ENCODE data around the gene RAB14.
A peak's percentile ranks its signal among the peaks of the same experiment; 100 is the strongest.

Gene RAB14

GRCh38 chr9:121225240-121225639, 23.6 kb upstream of the RAB14 start:
- peak; percentile 71 for DNase-seq
- no peak for TF ChIP-seq CTCF (IDR thresholded peaks at IDR 0.05; ENCODE audit: low read depth, low read length)
- H3K9me3 ChIP-seq (ENCODE audit: severe bottlenecking), result no peaks in the 10 kb centered on the region
- H3K27ac ChIP-seq, result no peak overlapping the region
- no peak overlapping the region for H3K4me3 ChIP-seq (ENCODE audit: low read depth, low read length)
- H3K27me3 ChIP-seq (ENCODE audit: insufficient read depth, low read depth, severe bottlenecking), result no peaks in the 10 kb centered on the region
- no peaks in the 10 kb centered on the region for H3K36me3 ChIP-seq

- H3K4me3 ChIP-seq (ENCODE audit: low read depth, low read length), result no peak overlapping the region
- no peaks in the 10 kb centered on the region for H3K36me3 ChIP-seq
- no peaks in the 10 kb centered on the region for H3K27me3 ChIP-seq (ENCODE audit: insufficient read depth, low read depth, severe bottlenecking)
- TF ChIP-seq CTCF (IDR thresholded peaks at IDR 0.05; ENCODE audit: low read depth, low read length), result peak; percentile 72
- no peaks in the 10 kb centered on the region for H3K9me3 ChIP-seq (ENCODE audit: severe bottlenecking)
- H3K27ac ChIP-seq, result no peak overlapping the region
- DNase-seq, result peak; percentile 29
These were observed 21.0 kb upstream of the RAB14 start for GRCh38 chr9:121222524-121223171.

GRCh38 chr9:121221664-121222055, 20.0 kb upstream of the RAB14 start:
- H3K4me3 ChIP-seq (ENCODE audit: low read depth, low read length), result no peak overlapping the region
- no peak for DNase-seq
- no peaks in the 10 kb centered on the region for H3K27me3 ChIP-seq (ENCODE audit: insufficient read depth, low read depth, severe bottlenecking)
- H3K27ac ChIP-seq, result no peak overlapping the region
- no peaks in the 10 kb centered on the region for H3K36me3 ChIP-seq
- no peaks in the 10 kb centered on the region for H3K9me3 ChIP-seq (ENCODE audit: severe bottlenecking)
- no peak for TF ChIP-seq CTCF (IDR thresholded peaks at IDR 0.05; ENCODE audit: low read depth, low read length)

GRCh38 chr9:121220996-121221663, 19.5 kb upstream of the RAB14 start:
- TF ChIP-seq CTCF (IDR thresholded peaks at IDR 0.05; ENCODE audit: low read depth, low read length), result no peak
- H3K27me3 ChIP-seq (ENCODE audit: insufficient read depth, low read depth, severe bottlenecking), result no peaks in the 10 kb centered on the region
- no peaks in the 10 kb centered on the region for H3K36me3 ChIP-seq
- H3K9me3 ChIP-seq (ENCODE audit: severe bottlenecking), result no peaks in the 10 kb centered on the region
- H3K27ac ChIP-seq, result no peak overlapping the region
- H3K4me3 ChIP-seq (ENCODE audit: low read depth, low read length), result no peak overlapping the region
- no peak for DNase-seq

- H3K4me3 ChIP-seq (ENCODE audit: low read depth, low read length), result no peak overlapping the region
- H3K36me3 ChIP-seq, result no peaks in the 10 kb centered on the region
These were observed 17.9 kb upstream of the RAB14 start for GRCh38 chr9:121219530-121219929.

More at GRCh38 chr9:121219530-121219929, 17.9 kb upstream of the RAB14 start:
- TF ChIP-seq CTCF (IDR thresholded peaks at IDR 0.05; ENCODE audit: low read depth, low read length), result no peak
- Histone ChIP-seq H3K27ac (no peak overlapping the region), H3K9me3 (ENCODE audit: severe bottlenecking) (no peaks in the 10 kb centered on the region), H3K27me3 (ENCODE audit: insufficient read depth, low read depth, severe bottlenecking) (no peaks in the 10 kb centered on the region)
- no peak for DNase-seq
